Effector CD8-positive, alpha-beta T cell (primary cell): ENCODE results near the gene WDR62.
A peak's percentile ranks its signal among the peaks of the same experiment; 100 is the strongest.
"Not testable (repeated sequence)": the region's sequence is repeated elsewhere in the genome, so short reads cannot be mapped to it uniquely, and the experiment has no call there.

Source experiments
- DNase-seq: peaks from one replicate; lab custom pipeline; 2025; lab: John Stamatoyannopoulos, UW

The WDR62 gene

GRCh38 chr19:36032251-36033104, 22.2 kb upstream of the WDR62 start, which contains the start of gene CLIP3:
Gene CLIP3, minus strand, starts transcription at chr19:36032873. Its CDS starts 516 bp downstream, at chr19:36032357.
- DNase-seq = peak; percentile 26

GRCh38 chr19:36040495-36040894, 14.2 kb upstream of the WDR62 start:
- no peak for DNase-seq

GRCh38 chr19:36041092-36041491, 13.6 kb upstream of the WDR62 start:
- not testable (repeated sequence) for DNase-seq

DNA sequence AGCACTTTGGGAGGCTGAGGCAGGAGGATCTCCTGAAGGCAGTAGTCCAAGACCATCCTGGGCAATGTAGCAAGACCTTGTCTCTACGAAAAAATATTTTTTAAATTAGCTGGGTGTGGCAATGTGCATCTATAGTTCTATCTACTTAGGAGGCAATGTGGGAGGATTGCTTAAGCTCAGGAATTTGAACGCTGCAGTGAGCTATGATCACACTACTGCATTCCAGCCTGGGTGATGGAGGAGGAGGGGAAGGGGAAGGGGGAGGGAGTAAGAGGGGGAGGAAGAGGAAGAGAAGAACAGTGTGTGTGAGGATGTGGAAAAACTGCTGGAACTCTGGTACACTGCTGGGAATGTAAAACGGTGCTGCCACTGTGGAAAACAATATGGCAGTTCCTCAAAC, 12.9 kb upstream of the WDR62 start:
- DNase-seq = no peak

GRCh38 chr19:36043952-36044351, 10.7 kb upstream of the WDR62 start:
- no peak for DNase-seq

DNA sequence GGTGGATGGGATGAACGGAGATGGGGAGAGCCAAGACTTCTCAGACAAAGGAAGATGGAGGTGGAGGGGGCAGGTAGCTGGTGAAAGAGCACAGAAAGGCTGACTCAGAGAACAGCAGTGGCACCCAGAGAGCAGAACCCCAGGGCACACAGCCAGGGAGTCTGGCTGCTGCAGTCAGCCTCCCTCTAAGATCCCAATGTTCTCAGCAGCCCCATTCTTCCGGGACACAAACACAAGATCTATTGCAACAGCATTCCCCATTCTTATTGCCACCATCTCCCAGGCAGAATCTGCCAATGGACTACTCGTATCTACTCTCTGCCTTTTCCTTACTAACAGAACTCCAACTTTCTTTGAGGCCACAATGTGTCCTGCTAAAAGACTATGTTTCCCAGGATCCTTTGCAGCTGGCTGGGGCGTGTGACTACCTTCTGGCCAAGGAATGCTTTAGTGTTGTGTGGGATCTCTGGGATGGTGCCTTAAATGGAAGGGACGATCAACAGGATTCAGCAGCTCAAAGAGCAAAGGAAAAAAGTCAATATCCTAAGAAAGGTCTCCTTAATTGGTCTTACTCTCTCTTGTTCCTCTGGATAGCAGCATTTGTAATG, 8.2 kb upstream of the WDR62 start:
- no peak for DNase-seq

- DNase-seq = no peak
Measured at GRCh38 chr19:36047835-36048234, 6.9 kb upstream of the WDR62 start.

DNA sequence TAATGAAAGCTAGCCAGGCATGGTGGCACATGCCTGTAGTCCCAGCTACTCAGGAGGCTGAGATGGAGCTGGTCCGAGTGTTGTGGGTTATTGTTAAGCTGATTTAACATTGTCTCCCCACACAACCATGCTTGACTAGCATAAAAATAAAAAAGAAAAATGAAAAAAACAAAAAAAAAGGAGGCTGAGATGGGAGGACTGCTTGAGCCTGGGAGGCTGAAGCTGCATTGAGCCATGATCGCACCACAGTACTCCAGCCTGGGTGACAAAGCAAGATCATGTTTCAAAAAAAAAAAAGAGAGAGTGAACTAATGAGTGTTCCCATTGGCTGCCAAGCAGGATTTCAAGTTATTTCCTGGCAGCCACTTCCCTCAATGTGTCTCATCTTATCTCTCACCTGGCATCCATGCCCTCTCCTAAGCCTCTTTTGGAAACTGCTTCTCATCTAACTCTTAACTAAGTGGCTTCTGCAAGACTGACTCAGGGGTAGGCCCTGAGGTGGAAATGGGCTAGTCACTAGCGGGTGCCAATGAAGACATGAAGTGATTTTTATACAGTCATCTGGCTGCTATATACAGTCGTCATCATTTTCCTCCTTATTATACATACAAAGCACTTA, 5.5 kb upstream of the WDR62 start:
- DNase-seq = no peak

GRCh38 chr19:36051236-36051635, 3.5 kb upstream of the WDR62 start:
- DNase-seq = no peak

DNA sequence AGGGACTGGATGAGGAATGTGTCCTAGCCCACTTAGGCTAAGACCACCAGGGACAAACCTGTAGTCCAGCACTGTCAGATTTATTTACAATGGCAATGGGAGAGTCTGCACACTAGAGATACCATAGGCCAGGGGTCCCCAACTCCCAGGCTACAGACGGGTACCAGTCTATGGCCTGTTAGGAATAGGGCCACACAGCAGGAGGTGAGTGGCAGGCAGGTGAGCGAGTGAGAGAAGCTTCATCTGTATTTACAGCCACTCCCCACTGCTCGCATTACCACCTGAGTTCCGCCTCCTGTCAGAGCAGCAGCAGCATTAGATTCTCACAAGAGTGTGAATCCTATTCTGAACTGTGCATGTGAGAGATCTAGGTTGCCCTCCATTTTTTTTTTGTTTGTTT, 3.1 kb upstream of the WDR62 start:
- DNase-seq = no peak

GRCh38 chr19:36054119-36054732, 471 bp upstream of the WDR62 start, which contains the start of gene THAP8:
Gene THAP8, minus strand, starts transcription at chr19:36054285. Its CDS starts 68 bp downstream, at chr19:36054217.
- DNase-seq = peak; percentile 99

GRCh38 chr19:36058481-36059179, 3.9 kb downstream of the WDR62 start:
- no peak for DNase-seq

DNA sequence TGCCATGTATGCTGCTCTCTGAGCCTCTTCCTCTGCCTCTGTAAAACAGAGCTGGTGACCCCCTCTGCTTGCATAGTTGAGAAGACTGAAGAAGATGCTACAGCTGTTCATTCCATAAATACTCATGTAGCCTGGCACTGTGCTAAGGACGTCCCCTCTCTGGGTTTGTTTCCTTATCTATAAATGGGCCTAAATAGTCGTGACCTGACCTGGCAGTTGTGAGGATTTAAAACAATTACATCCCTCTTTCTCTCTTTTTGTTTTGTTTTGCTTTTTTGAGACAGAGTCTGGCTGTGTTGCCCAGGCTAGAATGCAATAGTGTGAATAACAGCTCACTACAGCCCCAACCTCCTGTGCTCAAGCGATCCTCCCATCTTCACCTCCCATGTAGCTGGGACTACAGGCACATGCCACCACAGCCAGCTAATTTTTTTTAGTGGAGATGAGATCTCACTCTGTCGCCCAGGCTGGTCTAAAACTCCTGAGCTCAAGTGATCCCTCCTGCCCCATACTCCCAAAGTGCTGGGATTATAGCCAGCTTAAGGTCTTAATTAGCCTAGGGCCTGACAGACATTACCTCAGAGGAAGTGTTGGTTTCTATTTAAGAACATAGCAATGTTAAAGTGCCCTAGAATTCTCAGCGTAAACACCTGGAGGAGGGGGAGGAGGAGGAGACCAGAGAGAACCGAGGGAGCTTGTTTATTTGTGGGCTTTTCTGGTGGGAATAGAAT, 4.6 kb downstream of the WDR62 start:
- no peak for DNase-seq

DNA sequence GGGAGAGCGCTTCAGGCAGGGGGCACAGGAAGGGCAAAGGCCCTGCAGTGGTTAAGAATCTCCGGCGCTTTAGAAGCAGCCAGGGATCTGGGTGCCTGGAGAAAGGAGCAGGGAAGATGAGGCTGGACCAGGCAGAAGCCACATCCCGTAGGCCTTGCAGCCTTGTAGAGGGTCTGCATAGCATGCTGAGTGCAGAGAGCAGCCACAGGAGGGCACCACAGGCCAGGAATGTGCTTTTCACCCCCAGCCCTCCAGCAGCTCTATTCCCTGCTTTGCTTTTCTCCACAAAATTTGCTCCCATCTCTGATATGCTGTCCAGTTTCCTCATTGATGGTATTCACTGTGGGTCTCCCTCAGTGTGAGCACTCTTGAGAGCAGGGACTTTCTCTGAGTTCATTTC, 5.7 kb downstream of the WDR62 start:
- DNase-seq = no peak

- DNase-seq = no peak
Measured at GRCh38 chr19:36061367-36061766, 6.7 kb downstream of the WDR62 start.

- DNase-seq = no peak
Measured at GRCh38 chr19:36064826-36065225, 10.1 kb downstream of the WDR62 start.

- DNase-seq = no peak
Measured at GRCh38 chr19:36067681-36068080, 13.0 kb downstream of the WDR62 start.

DNA sequence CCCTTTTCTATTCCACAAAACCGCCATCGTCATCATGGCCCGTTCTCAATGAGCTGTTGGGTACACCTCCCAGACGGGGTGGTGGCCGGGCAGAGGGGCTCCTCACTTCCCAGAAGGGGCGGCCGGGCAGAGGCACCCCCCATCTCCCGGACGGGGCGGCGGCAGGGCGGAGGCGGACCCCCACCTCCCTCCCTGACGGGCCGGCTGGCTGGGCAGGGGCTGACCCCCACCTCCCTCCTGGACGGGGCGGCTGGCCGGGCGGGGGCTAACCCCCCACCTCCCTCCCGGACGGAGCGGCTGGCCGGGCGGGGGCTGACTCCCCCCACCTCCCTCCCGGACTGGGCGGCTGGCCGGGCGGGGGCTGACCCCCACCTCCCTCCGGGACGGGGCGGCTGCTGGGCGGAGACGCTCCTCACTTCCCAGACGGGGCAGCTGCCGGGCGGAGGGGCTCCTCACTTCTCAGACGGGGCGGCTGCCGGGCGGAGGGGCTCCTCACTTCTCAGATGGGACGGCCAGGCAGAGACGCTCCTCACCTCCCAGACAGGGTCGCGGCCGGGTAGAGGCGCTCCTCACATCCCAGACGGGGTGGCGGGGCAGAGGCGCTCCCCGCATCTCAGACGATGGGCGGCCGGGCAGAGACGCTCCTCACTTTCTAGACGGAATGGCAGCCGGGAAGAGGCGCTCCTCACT, 14.3 kb downstream of the WDR62 start:
- DNase-seq = not testable (repeated sequence)

GRCh38 chr19:36072081-36072480, 17.4 kb downstream of the WDR62 start:
- DNase-seq = no peak

GRCh38 chr19:36073121-36073876, 18.6 kb downstream of the WDR62 start:
- no peak for DNase-seq
